ENCODE measurements around the gene PKP2. TPM values are rescaled to one million over a fixed set of nuclear protein-coding genes. Genes with fewer than 3 reads are reported as not detected.

Gene PKP2
- total RNA-seq, 1 experiment from 2014 or later = 18.4 TPM

DNA sequence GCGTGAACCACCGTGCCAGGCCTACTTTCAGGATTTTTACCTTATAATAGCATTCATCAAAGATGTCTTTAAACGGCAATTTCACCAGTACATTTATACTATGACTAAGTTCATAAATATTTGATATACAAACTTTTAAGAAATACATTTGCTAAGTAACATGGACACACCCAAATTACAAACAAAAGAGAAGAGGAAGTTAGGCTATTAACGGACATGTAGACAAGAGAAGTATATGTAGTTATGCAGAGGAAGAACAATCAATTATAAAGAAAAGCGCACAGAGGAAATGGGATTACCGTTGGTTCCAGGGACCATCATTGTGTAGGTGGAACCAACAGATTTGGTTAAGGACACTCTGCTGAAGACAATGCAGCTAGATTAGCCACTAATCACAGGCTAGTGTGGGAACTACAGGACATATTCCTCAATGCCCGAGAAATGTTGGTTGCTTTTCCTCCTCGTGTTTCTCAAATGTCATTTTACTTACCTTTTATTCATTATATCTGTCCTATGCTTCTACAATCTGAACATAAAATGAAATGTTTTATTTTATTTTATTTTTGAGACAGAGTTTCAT, 24.0 kb upstream of the PKP2 start:
- Histone ChIP-seq H4K91ac (ENCODE audit: insufficient read length, low read depth, low read length) (no peak overlapping the region), H2BK20ac (ENCODE audit: low read depth, low read length, poor library complexity, severe bottlenecking) (no peak overlapping the region), H4K20me1 (ENCODE audit: control insufficient read depth, insufficient read depth, insufficient read length) (no peaks in the 10 kb centered on the region), H2BK12ac (ENCODE audit: insufficient read length, low read depth, low read length) (no peak overlapping the region), H3K9me3 (ENCODE audit: control insufficient read depth, low read depth, low read length) (no peaks in the 10 kb centered on the region), H3K56ac (ENCODE audit: insufficient read length, low read depth, low read length) (no peak overlapping the region), H3K23ac (ENCODE audit: insufficient read length, low read depth, low read length) (no peak overlapping the region), H3K4ac (ENCODE audit: low read depth, low read length) (no peak overlapping the region), H3K14ac (ENCODE audit: insufficient read depth, low read length) (no peak overlapping the region), H2AFZ (ENCODE audit: low read length) (no peak overlapping the region), H3K79me1 (ENCODE audit: insufficient read depth, low read depth, low read length, poor library complexity, severe bottlenecking) (no peaks in the 10 kb centered on the region), H2BK120ac (ENCODE audit: low read depth, low read length, poor library complexity, severe bottlenecking) (no peak overlapping the region), H4K5ac (ENCODE audit: insufficient read length, low read depth, low read length) (no peak overlapping the region), H3K9ac (ENCODE audit: extremely low read depth, insufficient read length, low read length) (no peak overlapping the region), H3K79me2 (ENCODE audit: insufficient read depth, low read length) (no peaks in the 10 kb centered on the region), H2BK5ac (ENCODE audit: insufficient read length, low read length) (no peak overlapping the region), H3K4me1 (ENCODE audit: insufficient read depth, low read length) (no peaks in the 10 kb centered on the region), H3K23me2 (ENCODE audit: insufficient read length, low read depth, low read length, poor library complexity, severe bottlenecking) (no peaks in the 10 kb centered on the region), H3K27me3 (ENCODE audit: insufficient read depth, low read length) (no peaks in the 10 kb centered on the region), H3K18ac (ENCODE audit: insufficient read length, low read depth, low read length) (no peak overlapping the region), H4K8ac (replicated peaks; ENCODE audit: insufficient read length, low read depth, low read length) (no peak overlapping the region), H2AK5ac (ENCODE audit: insufficient read length, low read length) (no peak overlapping the region), H3K4me2 (ENCODE audit: insufficient read depth, insufficient read length, low read length) (no peak overlapping the region), H3T11ph (ENCODE audit: low read length) (no peak overlapping the region), H2BK15ac (ENCODE audit: low read depth, low read length) (no peak overlapping the region), H3K27ac (ENCODE audit: insufficient read length, low read depth, low read length) (no peak overlapping the region)
- DNase-seq = no peak
- Mint-ChIP-seq H3K4me1 (no peaks in the 10 kb centered on the region), H3K36me3 (ENCODE audit: insufficient read depth in 1 of 3, low read depth in 3 of 3) (no peaks in the 10 kb centered on the region), H3K4me3 (no peak overlapping the region), H3K27me3 (ENCODE audit: low read depth) (no peaks in the 10 kb centered on the region), H3K9me3 (no peaks in the 10 kb centered on the region), H3K27ac (no peak overlapping the region)
- no peak for TF ChIP-seq CTCF (conservative IDR thresholded peaks at IDR 0.05)
- no CpG with 5 or more reads among the region's 8 CpGs for WGBS (ENCODE audit: extremely low coverage, insufficient read length, low lambda C conversion rate)
